HG02852 (cell line): ENCODE data around the gene SLC5A6.
A peak's percentile ranks its signal among the peaks of the same experiment; 100 is the strongest.

ENCODE experiments used
- ATAC-seq: cut with Tn5 transposase; IDR thresholded peaks from one replicate; pipeline ENCODE4 v1.9.1; 2021; ENCODE audit warnings: mild to moderate bottlenecking, moderate library complexity; ENCODE audit not compliant: unreplicated experiment

SLC5A6 gene

DNA sequence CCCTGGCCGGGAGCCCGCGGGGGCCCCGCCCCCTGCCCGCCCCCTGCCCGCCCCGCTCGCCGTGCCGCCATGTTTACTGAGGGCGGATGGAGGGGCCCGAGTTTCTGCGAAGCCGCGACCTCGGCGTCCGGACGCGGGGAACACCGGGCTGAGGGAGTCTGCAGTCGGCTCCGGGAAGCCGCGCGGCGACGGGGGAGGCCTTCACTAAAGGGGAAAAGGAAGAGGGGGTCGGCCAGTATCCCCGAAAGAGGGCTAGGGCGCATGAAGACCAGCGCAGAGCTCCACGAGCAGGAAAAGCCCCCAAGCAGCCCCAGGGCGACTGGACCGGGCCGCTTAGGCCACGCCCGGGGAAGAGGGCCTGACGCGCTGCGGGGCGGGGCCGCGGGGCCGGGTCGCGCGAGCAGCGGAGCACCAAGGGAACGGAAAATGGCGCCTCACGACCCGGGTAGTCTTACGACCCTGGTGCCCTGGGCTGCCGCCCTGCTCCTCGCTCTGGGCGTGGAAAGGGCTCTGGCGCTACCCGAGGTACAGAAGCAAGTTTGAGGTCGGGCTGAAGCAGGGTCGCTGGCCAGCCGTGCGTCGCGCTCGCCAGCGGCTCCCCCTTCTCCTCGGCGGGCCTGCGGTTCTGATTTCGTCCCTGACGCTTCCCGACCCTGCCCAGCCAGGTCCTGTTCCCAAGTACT is at the start of gene SLC5A6, which contains the start of gene ATRAID:
Gene SLC5A6, minus strand, starts transcription at position 326 of the 683 bp plus-strand sequence. CDS start 4,618 bp downstream, outside the sequence.
Gene ATRAID, plus strand, starts transcription at position 99 of the 683 bp plus-strand sequence. Its CDS starts 328 bp downstream, at position 427.
- peak; percentile 80 for ATAC-seq

DNA sequence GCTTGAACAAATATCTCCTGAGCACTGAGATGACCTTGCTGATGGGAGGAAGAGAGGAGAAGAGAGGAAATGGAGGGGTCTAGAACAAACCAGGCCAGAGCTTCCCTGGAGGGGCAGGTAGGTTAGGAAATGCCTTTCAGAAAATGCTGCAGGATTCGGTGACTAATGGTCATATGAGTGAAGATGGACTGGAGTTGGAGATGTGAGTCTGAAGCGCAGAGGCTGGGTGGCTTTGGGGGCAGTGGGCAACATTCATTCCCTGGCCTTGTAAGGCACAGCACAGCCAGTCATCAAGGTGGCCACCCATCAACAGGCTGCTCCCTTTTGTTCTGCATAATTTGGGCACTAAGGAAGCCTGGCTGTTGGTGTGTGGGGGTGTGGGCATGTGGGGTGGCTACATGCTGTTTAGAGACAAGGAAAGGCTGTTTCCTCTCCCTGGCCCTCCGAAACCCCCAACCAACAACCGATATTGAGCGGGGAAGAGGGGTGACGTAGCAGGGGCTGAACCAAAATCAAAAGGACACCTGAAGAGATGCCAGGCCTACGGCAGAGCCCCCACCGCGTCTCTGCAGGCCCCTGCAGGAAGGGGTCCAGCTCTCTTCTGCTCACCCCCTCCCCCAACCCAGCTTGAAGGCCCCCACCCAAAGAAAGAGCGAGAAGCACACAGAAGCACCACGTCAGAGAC is 49.3 kb upstream of the SLC5A6 start:
- ATAC-seq: no peak

GRCh38 chr2:27258051-27258450 is 46.0 kb upstream of the SLC5A6 start:
- ATAC-seq: no peak

DNA sequence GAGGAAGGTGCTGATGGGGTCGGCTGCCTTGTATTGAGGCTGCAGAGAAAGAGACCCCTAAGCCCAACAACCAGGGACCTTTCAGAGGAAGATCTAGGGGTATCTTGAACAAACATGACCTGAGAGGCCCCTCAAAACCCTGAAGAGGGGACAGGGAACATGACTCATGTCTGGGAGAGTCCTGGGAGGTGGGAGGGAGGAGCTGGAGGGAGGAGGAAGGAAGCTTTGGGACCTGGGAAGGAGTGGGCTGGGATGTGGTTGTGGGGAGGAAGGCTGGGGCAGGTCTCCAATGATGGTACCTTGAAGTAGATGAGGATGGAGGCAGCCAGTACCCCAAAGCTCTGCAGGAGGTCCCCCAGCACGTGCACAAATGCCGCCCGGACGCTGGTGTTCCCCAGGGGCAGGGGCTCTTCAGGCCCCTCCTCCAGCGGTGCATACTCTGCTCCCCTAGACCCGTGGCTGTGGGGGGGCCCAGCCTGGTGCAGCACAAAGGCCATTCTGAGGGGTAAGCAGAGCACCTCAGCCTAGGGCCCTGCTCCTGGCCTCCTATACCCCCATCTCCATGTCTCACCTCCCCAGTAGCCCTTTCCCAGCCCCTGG is 44.9 kb upstream of the SLC5A6 start:
- no peak for ATAC-seq

GRCh38 chr2:27255660-27256059 is 43.6 kb upstream of the SLC5A6 start:
- ATAC-seq: no peak

GRCh38 chr2:27255187-27255586 is 43.1 kb upstream of the SLC5A6 start:
- no peak for ATAC-seq

GRCh38 chr2:27251766-27252165 is 39.7 kb upstream of the SLC5A6 start:
- no peak for ATAC-seq

DNA sequence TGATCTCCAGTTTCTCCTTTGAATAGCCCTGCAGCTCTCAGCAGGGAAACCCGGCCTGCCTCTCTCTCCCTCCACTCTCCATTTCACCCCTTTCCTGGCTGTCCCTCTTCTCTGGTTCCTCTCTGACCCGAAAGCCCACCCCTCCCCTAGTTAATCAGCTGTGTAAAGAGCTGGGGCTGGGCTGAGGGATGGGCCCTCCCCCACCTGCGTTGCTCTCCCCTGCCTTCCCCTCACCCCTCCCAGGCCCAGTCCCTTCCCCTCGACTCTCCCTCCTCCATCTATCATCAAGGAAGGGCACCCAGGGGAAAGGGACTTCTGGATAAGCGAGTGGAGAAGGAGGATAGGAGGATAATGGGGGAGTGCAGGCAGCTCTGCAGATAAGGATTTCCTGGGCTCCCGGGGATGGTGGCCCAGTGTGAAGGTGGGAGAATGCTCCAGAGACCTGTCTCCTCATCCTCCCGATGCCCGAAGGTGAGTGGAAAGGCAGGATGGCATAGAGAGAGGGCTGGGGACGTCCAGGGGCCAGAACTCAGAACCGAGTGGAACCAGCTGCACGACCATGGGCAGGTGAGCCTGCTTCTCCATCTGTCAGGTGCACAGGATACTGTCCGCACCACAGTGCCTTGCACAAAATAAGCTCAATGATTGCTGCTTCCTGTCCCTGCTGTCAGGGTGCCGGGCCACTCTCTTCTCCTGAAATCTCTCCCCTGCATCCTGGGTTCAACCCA is 38.7 kb upstream of the SLC5A6 start:
- no peak for ATAC-seq

GRCh38 chr2:27249891-27250651 is 38.0 kb upstream of the SLC5A6 start:
- no peak for ATAC-seq

DNA sequence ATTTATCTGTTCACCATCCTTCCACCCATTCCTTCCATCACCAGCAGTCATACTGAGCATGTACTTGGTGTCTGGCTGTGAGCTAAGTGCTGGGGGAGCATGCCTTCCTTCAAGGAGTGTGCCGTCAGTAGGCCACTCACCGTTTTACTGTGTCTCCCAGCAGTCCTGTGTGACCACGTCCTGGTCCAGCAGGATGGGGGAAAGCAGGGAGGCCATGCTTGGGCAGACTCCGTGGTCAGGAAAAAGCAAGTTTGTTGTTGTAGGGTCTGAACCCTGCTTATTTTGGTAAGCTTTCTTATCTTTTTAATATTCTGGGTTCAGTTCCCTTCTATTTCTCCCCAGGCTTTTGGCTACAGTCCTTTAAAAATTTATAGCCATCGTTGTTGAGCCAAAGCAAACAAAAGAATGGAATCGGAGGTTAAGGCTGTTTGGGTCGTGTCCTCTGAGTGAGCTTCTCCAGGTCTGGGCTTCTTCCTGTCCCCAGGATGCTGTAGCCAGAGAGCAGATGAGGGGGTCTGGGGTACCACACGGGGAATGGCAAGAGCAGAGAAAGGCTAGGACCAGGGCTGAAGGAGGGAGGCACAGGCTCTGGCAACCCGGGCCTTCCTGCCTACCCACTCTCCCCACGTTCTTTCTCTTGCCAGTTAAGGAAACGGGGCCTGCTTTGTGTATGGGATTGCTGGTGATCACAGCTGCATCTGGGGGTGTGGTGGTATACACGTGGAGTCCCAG is 37.3 kb upstream of the SLC5A6 start:
- ATAC-seq: no peak

DNA sequence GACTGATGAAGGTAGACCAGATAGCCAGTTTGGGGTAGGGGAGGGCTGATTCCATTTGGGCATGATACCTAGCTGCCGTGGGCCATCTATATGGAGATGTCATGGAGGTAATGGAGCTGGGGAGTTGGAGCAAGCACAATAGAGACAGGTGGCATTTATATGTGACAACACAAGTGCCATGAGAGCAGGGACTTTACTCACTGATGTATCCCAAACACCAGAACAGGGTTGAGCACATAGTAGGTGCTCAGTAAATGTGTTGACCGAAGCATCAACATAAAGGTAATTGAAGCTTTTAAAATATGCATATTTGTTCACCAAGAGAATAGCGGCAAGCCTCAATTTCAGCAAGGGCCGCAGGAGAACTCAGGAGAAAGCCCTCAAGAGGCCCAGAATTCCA is 35.8 kb upstream of the SLC5A6 start:
- ATAC-seq: no peak

DNA sequence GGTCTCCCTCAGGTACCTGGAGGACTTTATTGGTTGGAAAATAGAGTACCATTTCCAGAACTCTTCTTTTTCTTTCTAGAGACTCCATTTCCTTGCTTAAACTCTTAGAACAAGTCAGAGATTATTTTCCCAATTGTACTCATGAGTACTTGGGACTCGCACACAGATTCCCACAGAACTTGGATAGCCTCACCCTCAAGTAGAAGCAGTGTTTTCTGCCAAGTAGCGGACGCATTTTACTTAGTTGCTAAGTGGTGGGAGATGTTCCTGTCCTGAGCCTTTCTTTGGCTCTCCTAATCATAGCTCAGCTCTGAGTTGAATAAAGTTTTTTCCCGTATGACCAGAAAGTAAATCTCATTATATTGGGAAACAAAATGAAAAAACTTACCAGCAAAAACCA is 33.6 kb upstream of the SLC5A6 start:
- no peak for ATAC-seq

DNA sequence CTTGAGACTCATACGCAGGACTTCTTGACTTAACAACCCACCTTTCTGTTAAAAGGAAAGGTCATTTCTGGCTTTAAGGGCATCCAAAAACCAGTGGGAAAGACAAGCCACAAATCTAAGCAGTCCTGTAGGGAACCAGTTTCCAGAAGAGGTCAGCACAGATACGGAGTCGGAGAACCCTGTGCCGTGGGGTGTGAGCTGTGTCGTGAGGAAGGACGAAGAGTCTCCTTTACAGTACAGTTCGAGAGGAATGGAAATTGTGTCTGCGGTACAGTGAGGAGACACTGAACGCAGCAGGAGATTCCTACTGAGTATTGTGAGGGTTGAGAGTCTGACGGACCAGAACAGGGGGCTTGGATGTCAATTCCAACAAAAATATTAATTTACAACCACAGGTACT is 33.0 kb upstream of the SLC5A6 start:
- ATAC-seq: no peak

DNA sequence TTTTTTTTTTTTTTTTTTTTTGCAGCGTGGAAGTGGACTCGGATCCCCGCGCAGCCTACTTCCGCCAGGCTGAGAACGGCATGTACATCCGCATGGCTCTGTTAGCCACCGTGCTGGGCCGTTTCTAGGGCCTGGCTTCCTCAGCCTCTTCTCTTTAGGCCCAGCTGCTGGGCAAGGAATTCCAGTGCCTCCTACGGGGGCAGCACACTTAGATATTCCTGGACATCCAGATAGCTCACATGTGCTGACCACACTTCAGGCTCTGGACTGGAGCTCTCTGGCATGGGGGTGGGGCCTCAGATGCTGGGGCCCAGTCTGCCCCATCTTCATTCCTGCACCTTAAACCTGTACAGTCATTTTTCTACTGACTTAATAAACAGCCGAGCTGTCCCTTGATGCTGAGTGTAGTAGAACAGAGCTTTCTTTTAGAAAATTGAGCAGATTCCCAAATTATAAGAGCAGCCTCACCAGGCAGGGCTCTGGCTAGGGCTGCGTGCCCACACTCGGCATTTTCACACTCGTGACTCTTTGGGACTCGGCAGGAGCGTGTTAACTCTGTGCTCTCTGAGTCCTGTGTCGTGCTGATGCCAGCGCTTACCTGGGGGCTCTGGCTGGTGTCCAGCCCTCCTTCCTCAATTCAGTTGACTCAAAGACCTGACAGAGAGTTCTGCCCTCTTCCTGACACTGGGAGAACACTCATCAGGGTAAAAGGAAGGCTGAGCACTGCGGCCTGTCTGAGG is 31.5 kb upstream of the SLC5A6 start:
- ATAC-seq: no peak

DNA sequence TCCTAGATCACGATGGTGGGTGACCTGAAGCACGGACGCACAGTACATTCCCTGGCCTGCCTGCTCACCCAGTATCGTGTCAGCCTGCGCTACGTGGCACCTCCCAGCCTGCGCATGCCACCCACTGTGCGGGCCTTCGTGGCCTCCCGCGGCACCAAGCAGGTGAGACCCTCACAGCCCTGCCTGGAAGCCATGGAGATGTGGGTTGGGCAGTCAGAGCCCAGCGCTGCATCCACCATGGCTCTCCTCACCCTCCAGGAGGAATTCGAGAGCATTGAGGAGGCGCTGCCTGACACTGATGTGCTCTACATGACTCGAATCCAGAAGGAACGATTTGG is 30.5 kb upstream of the SLC5A6 start:
- ATAC-seq: no peak

GRCh38 chr2:27241761-27242613 is 29.9 kb upstream of the SLC5A6 start:
- ATAC-seq: no peak

DNA sequence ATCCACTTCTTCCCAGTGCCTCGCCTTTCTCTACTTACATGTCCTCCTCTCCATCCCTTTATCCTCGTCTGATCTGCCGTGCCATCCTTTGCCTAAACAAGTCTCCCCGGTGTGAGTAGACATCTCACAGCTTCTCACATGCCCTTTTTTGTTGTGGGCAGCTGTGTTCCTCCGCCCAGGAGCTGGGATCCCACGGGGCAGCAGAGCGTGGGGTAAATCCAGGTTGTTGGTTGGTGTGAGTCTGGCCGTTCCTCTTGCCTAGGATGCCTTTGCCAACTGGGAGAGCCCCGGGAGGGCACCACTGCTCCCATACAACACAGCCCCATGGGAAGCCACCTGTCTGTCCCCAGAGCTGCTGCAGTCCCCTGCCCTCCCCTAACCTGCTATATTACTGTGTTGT is 28.3 kb upstream of the SLC5A6 start:
- ATAC-seq: no peak

- no peak for ATAC-seq
Observed at GRCh38 chr2:27238976-27239375, 26.9 kb upstream of the SLC5A6 start.
